ENCODE measurements around the gene LPP. TPM values are rescaled to one million over a fixed set of nuclear protein-coding genes. Genes with fewer than 3 reads are reported as not detected.

LPP gene
- total RNA-seq, 1 experiment from 2014 or later: 54.0 TPM

DNA sequence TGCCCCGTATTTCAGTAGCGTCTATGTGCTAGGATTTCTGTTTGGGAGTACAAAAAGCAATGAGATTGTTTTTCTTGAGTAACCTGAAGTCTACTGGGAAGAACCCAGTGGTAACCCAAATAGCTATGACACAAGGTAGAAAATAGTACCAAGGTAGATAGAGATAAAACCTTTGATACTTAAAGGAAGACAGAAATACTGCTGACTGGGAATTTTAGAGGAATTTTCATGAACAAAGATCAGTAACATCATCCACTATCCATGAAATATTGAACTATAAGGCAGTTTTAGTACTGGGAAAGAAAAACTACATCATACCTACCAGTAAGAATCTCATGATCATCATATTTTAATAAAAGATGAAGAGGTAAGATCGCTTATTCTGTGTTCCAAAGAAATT lies 489.8 kb downstream of the LPP start:
- no peak for TF ChIP-seq SP1 (IDR thresholded peaks at IDR 0.05; ENCODE audit: low read depth)
- TF ChIP-seq CBX3 (IDR thresholded peaks at IDR 0.05; ENCODE audit: low read depth): no peak
- TF ChIP-seq, protein P1, sequence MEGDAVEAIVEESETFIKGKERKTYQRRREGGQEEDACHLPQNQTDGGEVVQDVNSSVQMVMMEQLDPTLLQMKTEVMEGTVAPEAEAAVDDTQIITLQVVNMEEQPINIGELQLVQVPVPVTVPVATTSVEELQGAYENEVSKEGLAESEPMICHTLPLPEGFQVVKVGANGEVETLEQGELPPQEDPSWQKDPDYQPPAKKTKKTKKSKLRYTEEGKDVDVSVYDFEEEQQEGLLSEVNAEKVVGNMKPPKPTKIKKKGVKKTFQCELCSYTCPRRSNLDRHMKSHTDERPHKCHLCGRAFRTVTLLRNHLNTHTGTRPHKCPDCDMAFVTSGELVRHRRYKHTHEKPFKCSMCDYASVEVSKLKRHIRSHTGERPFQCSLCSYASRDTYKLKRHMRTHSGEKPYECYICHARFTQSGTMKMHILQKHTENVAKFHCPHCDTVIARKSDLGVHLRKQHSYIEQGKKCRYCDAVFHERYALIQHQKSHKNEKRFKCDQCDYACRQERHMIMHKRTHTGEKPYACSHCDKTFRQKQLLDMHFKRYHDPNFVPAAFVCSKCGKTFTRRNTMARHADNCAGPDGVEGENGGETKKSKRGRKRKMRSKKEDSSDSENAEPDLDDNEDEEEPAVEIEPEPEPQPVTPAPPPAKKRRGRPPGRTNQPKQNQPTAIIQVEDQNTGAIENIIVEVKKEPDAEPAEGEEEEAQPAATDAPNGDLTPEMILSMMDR (IDR thresholded peaks at IDR 0.05 in 2 of 3, conservative IDR thresholded peaks at IDR 0.05 in 1 of 3; ENCODE audit: borderline replicate concordance in 1 of 3, insufficient read depth in 1 of 3, low read depth in 2 of 3, low read length in 2 of 3): no peak
- no peak for TF ChIP-seq POLR2A (IDR thresholded peaks at IDR 0.05; ENCODE audit: borderline replicate concordance, extremely low read depth, insufficient read depth, insufficient read length)
- no peak for TF ChIP-seq EZH2phosphoT487 (IDR thresholded peaks at IDR 0.05; ENCODE audit: borderline replicate concordance)
- no peak for TF ChIP-seq REST (IDR thresholded peaks at IDR 0.05; ENCODE audit: low read depth)
- TF ChIP-seq TCF7L2 (IDR thresholded peaks at IDR 0.05; ENCODE audit: borderline replicate concordance, extremely low read depth, insufficient read depth, insufficient read length): no peak
- TF ChIP-seq POLR2AphosphoS5 (IDR thresholded peaks at IDR 0.05; ENCODE audit: low read depth, low read length): no peak
- no peak for TF ChIP-seq JUND (IDR thresholded peaks at IDR 0.05)
- TF ChIP-seq RAD21 (IDR thresholded peaks at IDR 0.05; ENCODE audit: low read depth): no peak
- no peak for TF ChIP-seq SRF (IDR thresholded peaks at IDR 0.05; ENCODE audit: low read depth)
- no peak for ATAC-seq
- Histone ChIP-seq H3K27ac (ENCODE audit: low read depth, low read length) (no peak overlapping the region), H3K27me3 (ENCODE audit: insufficient read depth, low read length) (no peaks in the 10 kb centered on the region), H3K4me1 (ENCODE audit: control insufficient read depth in 1 of 2, insufficient read depth in 2 of 2, low read length in 2 of 2) (no peaks in the 10 kb centered on the region), H3K9ac (ENCODE audit: low read length) (no peak overlapping the region), H3K9me3 (ENCODE audit: control insufficient read depth in 1 of 2, insufficient read depth in 1 of 2, low read depth in 1 of 2, low read length in 2 of 2) (no peaks in the 10 kb centered on the region), H3K4me2 (ENCODE audit: low read length) (no peak overlapping the region), H3K36me3 (ENCODE audit: control insufficient read depth in 1 of 2, insufficient read depth in 2 of 2, low read length in 2 of 2) (no peaks in the 10 kb centered on the region), H2AFZ (ENCODE audit: low read depth, low read length, poor library complexity, severe bottlenecking) (no peak overlapping the region), H3K79me2 (ENCODE audit: insufficient read depth, low read length) (no peaks in the 10 kb centered on the region), H3K9me2 (ENCODE audit: insufficient read depth) (no peaks in the 10 kb centered on the region), H3K4me3 (replicated peaks in 1 of 2; ENCODE audit: low read depth in 1 of 2, low read length in 2 of 2) (no peak overlapping the region), H4K20me1 (ENCODE audit: insufficient read depth) (no peaks in the 10 kb centered on the region; the same call in 1 of the 2 replicates)
- intact Hi-C loops (cut with micrococcal nuclease): no loop called here
- ChIA-PET RAD21 (ENCODE audit: low non-redundant PET in 1 of 2, low total read pairs in 2 of 2, uncharacterized antibody in 2 of 2, unreplicated experiment in 2 of 2) (no interaction called here), POLR2A (no interaction called here), CTCF (no interaction called here)
- no TSS peak for BruUV-seq (replicated peaks)
- no peak for DNase-seq (ENCODE audit: low read depth, low spot score)
